ENCODE results near the gene CORO2B. TPM values are rescaled to one million over a fixed set of nuclear protein-coding genes. Genes with fewer than 3 reads are reported as not detected.

CORO2B gene
- total RNA-seq, 4 donors from 2014 or later, result 4.7 to 18.8 (median 13.7) TPM

DNA sequence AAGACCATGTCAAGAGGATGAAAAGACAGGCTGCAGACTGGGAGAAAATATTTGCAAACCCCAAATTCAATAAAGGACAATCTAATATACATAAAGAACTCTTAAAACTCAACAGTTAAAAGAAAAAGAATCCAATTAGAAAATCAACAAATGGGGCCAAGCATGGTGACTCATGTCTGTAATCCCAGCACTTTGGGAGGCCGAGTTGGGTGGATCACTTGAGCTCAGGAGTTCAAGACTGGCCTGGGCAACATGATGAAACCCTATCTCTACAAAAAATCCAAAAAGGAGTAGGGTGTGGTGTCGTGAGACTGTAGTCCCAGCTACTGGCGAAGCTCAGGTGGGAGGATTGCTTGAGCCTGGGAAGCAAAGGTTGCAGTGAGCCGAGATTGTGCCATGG, 184.3 kb downstream of the CORO2B start:
- ATAC-seq (ENCODE audit: low FRiP score) (no peak), DNase-seq (ENCODE audit: low spot score) (no peak)
- TF ChIP-seq, protein P1, sequence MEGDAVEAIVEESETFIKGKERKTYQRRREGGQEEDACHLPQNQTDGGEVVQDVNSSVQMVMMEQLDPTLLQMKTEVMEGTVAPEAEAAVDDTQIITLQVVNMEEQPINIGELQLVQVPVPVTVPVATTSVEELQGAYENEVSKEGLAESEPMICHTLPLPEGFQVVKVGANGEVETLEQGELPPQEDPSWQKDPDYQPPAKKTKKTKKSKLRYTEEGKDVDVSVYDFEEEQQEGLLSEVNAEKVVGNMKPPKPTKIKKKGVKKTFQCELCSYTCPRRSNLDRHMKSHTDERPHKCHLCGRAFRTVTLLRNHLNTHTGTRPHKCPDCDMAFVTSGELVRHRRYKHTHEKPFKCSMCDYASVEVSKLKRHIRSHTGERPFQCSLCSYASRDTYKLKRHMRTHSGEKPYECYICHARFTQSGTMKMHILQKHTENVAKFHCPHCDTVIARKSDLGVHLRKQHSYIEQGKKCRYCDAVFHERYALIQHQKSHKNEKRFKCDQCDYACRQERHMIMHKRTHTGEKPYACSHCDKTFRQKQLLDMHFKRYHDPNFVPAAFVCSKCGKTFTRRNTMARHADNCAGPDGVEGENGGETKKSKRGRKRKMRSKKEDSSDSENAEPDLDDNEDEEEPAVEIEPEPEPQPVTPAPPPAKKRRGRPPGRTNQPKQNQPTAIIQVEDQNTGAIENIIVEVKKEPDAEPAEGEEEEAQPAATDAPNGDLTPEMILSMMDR (IDR thresholded peaks at IDR 0.05), result no peak

DNA sequence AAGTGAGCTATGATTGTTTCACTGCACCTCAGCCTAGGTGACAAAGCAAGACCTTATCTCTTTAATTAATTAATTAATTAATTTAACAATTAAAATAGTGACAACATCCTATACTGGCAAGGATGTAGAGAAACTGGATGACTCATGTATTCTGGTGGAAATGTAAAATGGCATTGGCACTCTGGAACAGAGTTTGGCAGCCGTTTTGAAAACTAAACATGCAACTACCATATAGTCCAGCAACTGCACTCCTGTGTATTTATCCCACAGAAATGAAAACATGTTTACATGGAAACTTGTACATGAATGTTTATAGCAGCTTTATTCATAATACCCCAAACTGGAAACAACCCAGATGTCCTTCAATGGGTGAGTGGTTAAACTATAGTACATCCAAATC, 185.3 kb downstream of the CORO2B start:
- ATAC-seq (ENCODE audit: low FRiP score) (no peak), DNase-seq (ENCODE audit: low spot score) (no peak)
- TF ChIP-seq, protein P1 (IDR thresholded peaks at IDR 0.05), result no peak

DNA sequence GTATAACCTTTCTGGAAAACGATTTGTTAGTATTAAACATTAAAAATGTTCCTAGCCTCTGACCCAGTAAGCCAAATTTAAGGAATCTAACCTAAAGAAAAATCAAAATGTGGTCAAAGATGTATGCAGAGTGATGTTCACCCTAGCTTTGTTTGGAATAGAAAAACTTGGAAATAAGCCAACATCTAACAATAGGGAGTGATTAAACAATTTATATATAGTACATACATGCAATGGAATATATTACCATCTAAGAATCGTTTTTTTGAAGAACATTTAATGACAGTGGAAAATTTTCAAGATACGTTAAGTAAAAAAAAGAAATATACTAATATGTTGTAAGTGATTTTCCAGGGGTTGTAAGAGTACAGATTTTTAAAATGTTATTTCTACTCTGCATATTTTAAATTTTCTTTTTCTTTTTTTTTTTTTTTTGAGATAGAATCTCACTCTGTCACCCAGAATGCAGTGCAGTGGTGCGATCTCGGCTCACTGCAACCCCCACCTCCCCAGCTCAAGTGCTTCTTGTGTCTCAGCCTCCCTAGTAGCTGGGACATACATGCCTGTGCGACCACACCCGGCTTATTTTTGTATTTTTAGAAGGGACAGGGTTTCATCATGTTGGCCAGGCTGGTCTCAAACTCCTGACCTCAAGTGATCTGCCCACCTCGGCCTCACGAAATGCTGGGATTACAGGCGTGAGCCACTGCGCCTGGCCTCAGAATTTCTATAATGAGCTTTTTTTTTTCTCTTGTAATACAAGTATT, 187.0 kb downstream of the CORO2B start:
- no peak for DNase-seq (ENCODE audit: low spot score)
- TF ChIP-seq, protein P1 (IDR thresholded peaks at IDR 0.05), result no peak
- ATAC-seq (ENCODE audit: low FRiP score), result no peak

DNA sequence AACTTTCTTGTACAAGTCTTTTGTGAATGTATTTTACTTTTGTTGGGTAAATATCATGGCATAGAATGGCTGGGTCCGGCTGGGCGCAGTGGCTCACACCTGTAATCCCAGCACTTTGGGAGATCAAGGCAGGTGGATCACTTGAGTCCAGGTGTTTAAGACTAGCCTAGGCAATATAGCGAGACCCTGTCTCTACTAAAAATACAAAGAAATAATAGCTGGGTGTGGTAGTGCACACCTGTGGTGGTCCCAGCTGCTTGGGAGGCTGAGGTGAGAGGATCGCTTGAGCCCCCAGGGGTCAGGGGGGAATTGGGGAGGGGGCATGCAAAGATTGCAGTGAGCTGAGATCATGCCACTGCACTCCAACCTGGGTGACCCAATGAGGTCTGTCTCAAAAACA, 189.0 kb downstream of the CORO2B start:
- DNase-seq (ENCODE audit: low spot score), result no peak
- ATAC-seq (ENCODE audit: low FRiP score), result no peak
- TF ChIP-seq, protein P1 (IDR thresholded peaks at IDR 0.05), result no peak

DNA sequence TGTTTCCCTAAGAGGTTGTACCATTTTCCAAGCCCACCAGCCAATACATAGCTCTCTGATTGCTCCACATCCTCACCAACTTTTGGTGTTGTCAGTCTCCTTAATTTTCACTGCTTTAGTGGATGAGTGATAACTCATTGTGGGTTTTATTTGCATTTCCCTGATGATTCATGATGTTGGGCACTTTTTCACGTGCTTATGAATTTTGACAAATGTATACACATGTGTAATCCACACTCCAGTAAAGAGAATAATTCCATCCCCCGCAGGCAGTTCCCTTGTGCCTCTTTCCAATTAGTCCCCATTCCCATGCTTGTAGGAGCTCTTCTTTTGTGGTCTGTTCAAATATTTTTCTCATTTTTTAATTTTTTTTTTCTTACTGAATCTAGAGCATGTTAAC, 189.5 kb downstream of the CORO2B start:
- ATAC-seq (ENCODE audit: low FRiP score) (no peak), DNase-seq (ENCODE audit: low spot score) (no peak)
- TF ChIP-seq, protein P1 (IDR thresholded peaks at IDR 0.05), result no peak

DNA sequence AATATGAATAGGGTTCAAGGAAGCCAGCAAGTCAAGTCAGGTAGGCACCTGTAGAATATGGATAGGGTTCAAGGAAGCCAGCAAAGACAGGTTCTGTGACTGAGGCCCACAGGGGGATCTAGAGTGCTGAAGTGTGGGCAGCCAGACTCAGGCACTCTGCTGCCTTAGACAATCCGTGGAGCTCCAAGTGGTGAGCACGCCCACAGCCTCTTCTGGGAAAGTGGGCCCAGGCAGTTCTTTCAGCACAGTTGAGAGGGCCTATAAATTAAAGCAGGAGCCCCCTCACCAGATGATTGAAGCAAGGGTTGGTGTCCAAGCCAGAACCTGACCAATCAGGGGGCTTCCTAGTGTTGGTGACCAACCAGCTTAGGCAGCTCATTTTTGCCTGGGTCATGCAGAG, 190.9 kb downstream of the CORO2B start:
- TF ChIP-seq, protein P1 (IDR thresholded peaks at IDR 0.05), result no peak
- ATAC-seq (ENCODE audit: low FRiP score), result no peak
- DNase-seq (ENCODE audit: low spot score), result no peak

DNA sequence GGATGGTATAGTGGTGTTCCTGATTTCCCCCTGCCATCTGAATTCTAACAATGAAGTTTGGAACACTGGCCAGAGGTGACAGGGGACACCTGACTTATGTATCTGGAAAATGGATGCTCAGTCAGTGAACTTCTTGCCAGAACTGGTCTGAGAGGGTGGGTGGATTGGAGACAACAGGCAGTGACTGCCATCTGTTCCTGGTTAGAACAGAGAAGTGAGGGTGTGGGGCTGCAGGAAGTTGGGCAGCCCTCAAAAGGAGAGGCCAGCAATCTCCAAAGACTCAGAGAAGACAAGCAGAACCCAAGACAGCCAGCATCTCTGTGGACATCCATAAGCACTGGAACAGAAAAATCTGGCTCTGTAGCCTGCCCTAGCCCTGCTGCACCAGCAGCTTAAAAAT, 191.4 kb downstream of the CORO2B start:
- DNase-seq (ENCODE audit: low spot score) (no peak), ATAC-seq (ENCODE audit: low FRiP score) (no peak)
- TF ChIP-seq, protein P1 (IDR thresholded peaks at IDR 0.05), result no peak
